GM06990 (cell line): ENCODE measurements around the gene ZC3H7A.
"Not testable (repeated sequence)": the region's sequence is repeated elsewhere in the genome, so short reads cannot be mapped to it uniquely, and the experiment has no call there.

Experiments
- DNase-seq: peaks from one replicate; pipeline ENCODE4 v3.0.0-alpha.2; 2011; ENCODE audit not compliant: insufficient read length; ENCODE audit errors: extremely low read depth
- H3K27me3 ChIP-seq: replicated peaks from 2 replicates; pipeline ENCODE4 v1.6.0; 2011; ENCODE audit warnings: low read length; ENCODE audit not compliant: control insufficient read depth, insufficient read depth
- H3K36me3 ChIP-seq: 2 replicates; pipeline ENCODE4 v1.5.1; 2011; ENCODE audit warnings: low read length; ENCODE audit not compliant: control insufficient read depth, insufficient read depth
- H3K4me3 ChIP-seq: replicated peaks from 2 replicates; pipeline ENCODE4 v1.5.1; 2011; ENCODE audit warnings: low read depth, mild to moderate bottlenecking, control low read depth, low read length
- CTCF ChIP-seq: IDR thresholded peaks from 2 replicates; pipeline ENCODE4 v1.5.1; 2011; ENCODE audit warnings: low read length, control low read depth, mild to moderate bottlenecking, inconsistent platforms; ENCODE audit not compliant: insufficient read depth, poor library complexity, severe bottlenecking

Gene ZC3H7A

DNA sequence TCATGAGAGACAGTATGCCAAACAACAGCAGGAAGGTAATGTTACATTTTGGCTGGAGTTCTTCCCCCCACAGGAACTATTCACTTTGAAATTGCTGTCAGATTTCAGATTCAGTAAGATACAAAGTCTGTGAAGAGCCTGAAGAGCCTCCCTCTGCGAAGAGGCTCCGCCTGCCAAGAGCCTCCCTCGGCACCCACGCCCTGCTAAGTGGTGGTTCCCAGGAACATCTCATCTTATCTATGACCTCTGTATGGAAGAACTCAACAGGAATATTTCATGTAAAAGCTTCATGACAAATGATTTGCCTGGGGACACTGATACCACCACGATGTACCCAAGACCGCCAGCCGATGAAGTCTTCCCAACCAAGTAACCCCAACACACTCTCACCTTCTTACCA lies 3.2 kb downstream of the ZC3H7A start:
- Histone ChIP-seq H3K4me3 (no peak overlapping the region), H3K36me3 (peaks cover 5% of the 10 kb centered on the region), H3K27me3 (no peaks in the 10 kb centered on the region)
- no peak for DNase-seq
- TF ChIP-seq CTCF, result no peak

DNA sequence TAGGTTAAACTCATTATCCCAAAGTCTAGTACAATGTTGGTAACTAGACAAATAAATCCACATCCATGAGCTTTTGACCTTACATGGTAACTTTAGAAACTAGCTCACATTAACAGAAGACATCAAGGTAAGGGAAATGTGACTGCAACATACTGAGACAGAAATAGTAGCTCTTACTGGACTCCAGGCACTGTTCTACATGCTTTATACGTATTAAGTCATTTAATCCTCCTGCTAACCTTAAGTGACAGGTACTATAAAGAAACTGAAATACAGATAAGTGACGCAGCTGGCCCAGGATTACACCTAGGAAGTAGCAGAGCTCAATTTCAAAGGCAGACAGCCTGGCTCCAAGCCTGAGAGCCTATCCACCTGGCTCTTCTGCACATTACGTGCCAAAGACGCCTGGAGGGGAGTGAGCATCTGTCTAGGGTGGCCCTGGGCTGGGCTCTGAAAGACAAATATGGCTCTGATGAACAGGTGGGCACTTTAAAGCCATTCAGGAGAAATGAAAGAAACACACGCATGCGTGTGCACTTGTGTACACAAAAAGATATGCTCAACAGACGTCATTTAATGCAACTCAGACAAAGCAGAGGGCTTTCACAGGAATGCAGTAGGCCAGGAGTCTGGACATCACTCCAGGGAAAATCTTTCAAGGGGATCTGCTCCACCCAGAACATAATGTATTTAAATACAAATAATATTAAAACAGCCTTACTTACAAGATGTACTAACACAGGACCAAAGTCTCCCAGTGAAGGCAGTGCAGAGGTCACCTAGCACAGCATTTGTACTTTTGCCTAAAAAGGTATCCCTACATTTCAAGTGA lies 4.4 kb downstream of the ZC3H7A start:
- DNase-seq, result no peak
- Histone ChIP-seq H3K27me3 (no peaks in the 10 kb centered on the region), H3K4me3 (no peak overlapping the region), H3K36me3 (peaks cover 5% of the 10 kb centered on the region)
- TF ChIP-seq CTCF, result no peak

DNA sequence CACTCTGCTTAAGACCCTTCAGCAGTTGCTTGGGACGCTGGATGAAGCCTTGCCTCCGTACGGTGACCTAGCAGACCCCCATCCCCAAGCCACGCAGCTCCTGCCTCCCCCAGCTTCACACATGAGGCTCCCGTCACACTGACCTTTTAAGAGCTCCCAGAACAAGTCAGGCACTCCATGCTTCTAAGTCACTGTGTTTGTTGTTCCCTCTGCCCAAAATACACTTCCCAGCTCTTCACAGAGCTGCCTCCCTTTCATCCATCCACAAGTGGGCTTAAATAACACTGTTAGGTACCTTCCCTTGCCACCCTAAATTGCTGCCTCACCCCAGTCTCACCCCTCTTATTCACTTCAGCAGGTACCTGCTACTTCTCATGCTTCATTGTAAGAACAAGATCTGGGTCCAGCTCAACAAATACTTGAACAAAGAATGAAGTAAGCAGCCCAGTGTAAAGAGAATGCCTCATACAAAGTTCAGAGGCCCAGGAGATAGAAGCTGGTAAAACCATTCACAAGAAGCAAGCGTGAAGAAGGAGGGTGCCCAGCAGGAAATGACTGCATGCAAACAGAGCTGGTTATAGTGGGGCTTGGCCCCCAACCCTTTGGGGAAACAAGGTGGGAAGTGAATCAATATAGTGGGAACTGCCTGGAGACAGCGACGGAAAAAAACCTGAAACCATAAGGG lies 5.8 kb downstream of the ZC3H7A start:
- DNase-seq, result no peak
- Histone ChIP-seq H3K36me3 (peaks cover 5% of the 10 kb centered on the region), H3K4me3 (no peak overlapping the region)

GRCh38 chr16:11788914-11789313 lies 8.1 kb downstream of the ZC3H7A start:
- no peak for TF ChIP-seq CTCF
- DNase-seq, result no peak
- no peak overlapping the region for H3K4me3 ChIP-seq
- no peaks in the 10 kb centered on the region for H3K27me3 ChIP-seq
- peaks cover 3% of the 10 kb centered on the region for H3K36me3 ChIP-seq

More for the DNA sequence above, 5.8 kb downstream of the ZC3H7A start:
- H3K27me3 ChIP-seq, result no peaks in the 10 kb centered on the region
- no peak for TF ChIP-seq CTCF

- H3K36me3 ChIP-seq, H3K27me3 ChIP-seq, H3K4me3 ChIP-seq, DNase-seq: not testable (repeated sequence)
Observed at GRCh38 chr16:11784980-11785599, 12.0 kb downstream of the ZC3H7A start.

DNA sequence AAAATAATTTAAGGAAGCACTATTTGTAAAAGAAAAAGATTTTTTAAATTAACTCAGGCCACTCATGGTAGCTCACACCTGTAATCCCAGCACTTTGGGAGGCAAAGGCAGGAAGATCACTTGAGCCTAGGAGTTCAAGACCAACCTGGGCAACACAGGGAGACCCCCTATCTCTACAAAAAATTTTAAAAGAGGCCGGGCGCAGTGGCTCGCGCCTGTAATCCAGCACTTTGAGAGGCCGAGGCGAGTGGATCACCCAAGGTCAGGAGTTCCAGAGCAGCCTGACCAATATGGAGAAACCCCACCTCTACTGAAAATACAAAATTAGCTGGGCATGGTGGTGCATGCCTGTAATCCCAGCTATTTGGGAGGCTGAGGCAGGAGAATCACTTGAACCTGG lies 12.7 kb downstream of the ZC3H7A start:
- H3K4me3 ChIP-seq, H3K36me3 ChIP-seq, DNase-seq, H3K27me3 ChIP-seq: not testable (repeated sequence)
